Prostate gland (tissue), 2 donors: ENCODE data around the gene TAC4. TPM values are rescaled to one million over a fixed set of nuclear protein-coding genes. Genes with fewer than 3 reads are reported as not detected.

ENCODE experiments used
- DNase-seq: peaks from one replicate; pipeline ENCODE4 v3.0.0-alpha.2; 2019; ENCODE audit warnings: low spot score
- H3K27ac ChIP-seq, 2 donors: fragments of 200-600 bp; sonication (generic); 2 replicates each; pipeline ENCODE4 v1.5.1; 2017 to 2019
- H3K27me3 ChIP-seq: fragments of 200-600 bp; sonication (generic); replicated peaks from 2 replicates; pipeline ENCODE4 v1.5.1; 2019; ENCODE audit not compliant: insufficient read depth
- H3K36me3 ChIP-seq, 2 donors: fragments of 200-600 bp; sonication (generic); 1 replicate in 1 of 2; 2 replicates in 1 of 2; pipeline versions ENCODE4 v1.5.1 to v1.8.1; 2017 to 2019
- H3K4me1 ChIP-seq: fragments of 200-600 bp; sonication (generic); replicated peaks from 2 replicates; pipeline ENCODE4 v1.5.1; 2019
- H3K4me3 ChIP-seq, 2 donors: fragments of 200-600 bp; sonication (generic); 2 replicates each; pipeline ENCODE4 v1.5.1; 2017 to 2019
- H3K9me3 ChIP-seq: fragments of 200-600 bp; sonication (generic); 2 replicates; pipeline ENCODE4 v1.5.1; 2017
- CTCF ChIP-seq, 4 experiments: fragments of 200-600 bp in 2 of 4; fragments of 450-650 bp in 2 of 4; sonication (generic) in 2 of 4; IDR thresholded peaks; 1 replicate in 3 of 4; 2 replicates in 1 of 4; pipeline ENCODE4 v1.5.1; 2016 to 2019; ENCODE audit warnings: antibody characterized with exemption in 4 of 4, mild to moderate bottlenecking in 2 of 4, moderate library complexity in 2 of 4
- POLR2A ChIP-seq: fragments of 450-650 bp; IDR thresholded peaks from one replicate; pipeline ENCODE4 v1.6.1; 2016; ENCODE audit warnings: antibody characterized with exemption, mild to moderate bottlenecking
- POLR2AphosphoS5 ChIP-seq: sonication (generic); formaldehyde crosslinking; IDR thresholded peaks from one replicate; pipeline ENCODE4 v1.6.1; 2017; ENCODE audit warnings: antibody characterized with exemption
- WGBS: methylation state at CpG from one replicate; pipeline ENCODE4 v1.1.5; 2018; 5-methylcytosine and 5-hydroxymethylcytosine counted together
- intact Hi-C: fragments of 100-400 bp; cut with DNase I; formaldehyde crosslinking; loops from one replicate; pipeline ENCODE4 v1.14.2; 2022
- total RNA-seq, 2 donors: library from RNA; depleted of rRNA; stranded (reverse); fragments of >200 nt; gene quantifications; one replicate each; pipeline ENCODE4 v1.1.0, GENCODE V29; 2016

Gene TAC4
- total RNA-seq, 2 donors from 2014 or later: not detected

GRCh38 chr17:49817993-49818392 is 29.9 kb downstream of the TAC4 start:
- peaks cover 54% of the 10 kb centered on the region for H3K4me1 ChIP-seq
- DNase-seq: no peak
- intact Hi-C loops: no loop called here
- no peaks in the 10 kb centered on the region for H3K27me3 ChIP-seq
- 96% methylated on average over 4 of the region's 4 CpGs for WGBS
- H3K36me3 ChIP-seq: peaks cover 0 to 6% of the 10 kb centered on the region in 2 donors
- H3K27ac ChIP-seq: peak overlapping the region; percentile 56 to 80
- H3K4me3 ChIP-seq: no peak overlapping the region
- TF ChIP-seq POLR2A: no peak
- TF ChIP-seq POLR2AphosphoS5: no peak
- no peak for TF ChIP-seq CTCF (IDR thresholded peaks at IDR 0.05)
- no peaks in the 10 kb centered on the region for H3K9me3 ChIP-seq

GRCh38 chr17:49815761-49816281 is 32.0 kb downstream of the TAC4 start:
- DNase-seq: peak; percentile 77
- Histone ChIP-seq H3K27me3 (no peaks in the 10 kb centered on the region), H3K9me3 (no peaks in the 10 kb centered on the region), H3K27ac (peak overlapping the region; percentile 56 to 80), H3K4me1 (peaks cover 43% of the 10 kb centered on the region), H3K4me3 (no peak overlapping the region), H3K36me3 (peaks cover 0 to 6% of the 10 kb centered on the region in 2 donors)
- intact Hi-C loops: no loop called here
- TF ChIP-seq POLR2A (no peak), CTCF (IDR thresholded peaks at IDR 0.05) (no peak), POLR2AphosphoS5 (peak; percentile 83)
- WGBS: 10% methylated on average over 9 of the region's 9 CpGs

DNA sequence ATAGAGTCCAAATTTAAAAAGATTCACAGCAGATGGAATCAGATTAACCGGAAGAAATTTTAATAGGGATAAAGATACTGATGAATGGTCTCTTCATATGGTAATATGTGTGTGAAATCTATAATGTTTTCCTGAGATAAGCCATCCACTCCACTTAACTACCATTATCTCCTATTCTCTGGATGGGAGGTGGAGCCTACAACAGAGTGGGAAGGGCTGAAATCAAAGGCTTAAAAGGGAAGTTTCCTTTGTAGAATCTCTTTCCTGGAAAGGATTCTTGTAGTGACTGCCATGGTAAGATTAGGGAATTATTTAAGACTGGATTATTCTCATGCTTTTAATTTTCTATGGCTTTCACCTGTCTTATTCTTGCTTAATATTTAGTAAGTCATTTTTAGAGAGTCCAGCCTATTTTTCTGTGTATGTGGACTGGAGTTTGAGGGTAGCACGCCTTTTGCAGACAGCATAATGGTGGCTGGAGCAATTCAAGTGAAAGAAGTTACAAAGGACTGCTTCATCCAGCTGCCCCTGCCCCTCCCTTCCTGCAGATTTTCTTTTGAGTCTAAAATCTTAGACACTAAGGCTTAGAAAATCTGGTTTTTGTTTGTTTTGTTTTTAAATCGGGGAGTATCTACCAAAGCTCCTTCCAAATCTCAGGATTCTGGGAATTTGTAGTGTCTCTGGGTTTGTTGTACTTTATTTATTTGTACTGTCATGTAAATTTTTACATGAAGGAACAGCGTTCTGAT is 32.9 kb downstream of the TAC4 start:
- TF ChIP-seq POLR2AphosphoS5 (no peak), POLR2A (no peak), CTCF (IDR thresholded peaks at IDR 0.05) (no peak)
- Histone ChIP-seq H3K27me3 (no peaks in the 10 kb centered on the region), H3K9me3 (no peaks in the 10 kb centered on the region), H3K36me3 (peaks cover 0 to 6% of the 10 kb centered on the region in 2 donors), H3K4me3 (no peak overlapping the region), H3K27ac (peak overlapping the region; percentile 56 to 80), H3K4me1 (peaks cover 42% of the 10 kb centered on the region)
- 38% methylated on average over 4 of the region's 4 CpGs for whole genome bisulfite sequencing
- no peak for DNase-seq
- intact Hi-C loops: no loop called here

DNA sequence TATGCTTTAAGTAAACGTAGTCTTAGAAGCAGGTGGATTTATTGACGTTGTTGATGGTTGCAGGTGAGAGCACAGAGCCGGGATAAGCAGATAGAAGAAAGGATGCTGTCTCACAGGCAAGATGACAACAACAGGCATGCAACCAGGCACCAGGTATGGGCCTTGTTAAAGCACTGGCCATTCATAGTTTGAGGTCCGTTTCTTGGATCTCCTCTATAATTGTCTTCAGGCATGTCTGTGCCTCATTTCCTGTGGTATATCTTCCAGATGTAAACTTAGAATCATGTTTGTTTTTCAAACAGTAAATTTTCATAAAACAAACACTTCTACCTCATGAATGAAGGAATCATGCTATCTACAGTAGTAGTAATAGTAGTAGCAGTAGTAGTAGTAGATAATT is 38.8 kb downstream of the TAC4 start:
- intact Hi-C loops: no loop called here
- Histone ChIP-seq H3K9me3 (no peaks in the 10 kb centered on the region), H3K4me1 (peaks cover 8% of the 10 kb centered on the region), H3K27ac (no peak overlapping the region), H3K27me3 (no peaks in the 10 kb centered on the region), H3K36me3 (peaks cover 0 to 3% of the 10 kb centered on the region in 2 donors), H3K4me3 (no peak overlapping the region)
- no peak for DNase-seq
- TF ChIP-seq POLR2AphosphoS5 (no peak), CTCF (IDR thresholded peaks at IDR 0.05) (no peak), POLR2A (no peak)
- WGBS: 57% methylated on average over 4 of the region's 4 CpGs

DNA sequence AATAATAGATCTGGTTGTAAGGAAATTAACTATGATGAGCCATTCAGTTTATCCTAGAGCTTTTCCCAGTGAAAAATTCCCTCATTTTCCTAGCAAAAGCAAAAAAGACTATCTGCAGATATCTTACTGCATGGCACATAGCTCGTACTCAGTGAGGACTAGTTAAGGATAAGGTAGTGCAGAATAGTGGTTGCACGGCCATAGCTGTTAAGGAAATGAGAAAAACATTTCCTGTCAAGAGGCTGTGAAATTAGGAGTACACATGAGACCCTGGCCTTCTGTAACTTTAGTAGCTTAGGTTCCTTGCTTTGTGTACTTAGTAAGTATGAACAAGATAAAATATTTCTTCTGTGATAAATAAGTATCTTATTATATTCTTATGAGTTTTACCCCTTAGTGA is 49.1 kb downstream of the TAC4 start:
- no peak overlapping the region for H3K27ac ChIP-seq
- 93% methylated on average over 2 of the region's 2 CpGs for WGBS
- peaks cover 0 to 24% of the 10 kb centered on the region in 2 donors for H3K36me3 ChIP-seq
- no peak overlapping the region for H3K4me3 ChIP-seq
- no peaks in the 10 kb centered on the region for H3K9me3 ChIP-seq
- TF ChIP-seq CTCF (IDR thresholded peaks at IDR 0.05) (no peak), POLR2AphosphoS5 (no peak), POLR2A (no peak)
- intact Hi-C loops: no loop called here
- no peaks in the 10 kb centered on the region for H3K4me1 ChIP-seq
- DNase-seq: no peak
- H3K27me3 ChIP-seq: no peaks in the 10 kb centered on the region
